H1 (cell line): ENCODE results near the gene ZNF775. TPM values are rescaled to one million over a fixed set of nuclear protein-coding genes. Genes with fewer than 3 reads are reported as not detected.

ENCODE experiments used
- E2F6 ChIP-seq: IDR thresholded peaks from 2 replicates; pipeline ENCODE4 v1.6.1; 2012; ENCODE audit warnings: inconsistent platforms
- HDAC2 ChIP-seq, 2 experiments: fragments of 300-600 bp in 1 of 2; sonication (generic) in 1 of 2; IDR thresholded peaks; 2 replicates each; pipeline ENCODE4 v1.6.1; 2011 to 2012; ENCODE audit warnings: low read depth in 2 of 2, low read length in 2 of 2, mild to moderate bottlenecking in 2 of 2, moderate library complexity in 2 of 2, borderline replicate concordance in 1 of 2, inconsistent platforms in 1 of 2
- RAD21 ChIP-seq, 2 experiments: IDR thresholded peaks in 1 of 2; conservative IDR thresholded peaks in 1 of 2; 2 replicates each; pipeline ENCODE4 v1.6.1; 2011; ENCODE audit warnings: low read depth in 2 of 2, low read length in 2 of 2, improper control_type of control experiment in 1 of 2, inconsistent platforms in 1 of 2, mild to moderate bottlenecking in 1 of 2, moderate library complexity in 1 of 2
- polyA plus RNA-seq, 7 experiments: library from polyadenylated mRNA; depleted of rRNA in 3 of 7; stranded (reverse) in 5 of 7; unstranded in 2 of 7; fragments of >200 nt in 5 of 7; fragments of 200-250 nt in 2 of 7; gene quantifications; 1 replicate in 5 of 7; 2 replicates in 1 of 7; 4 replicates in 1 of 7; pipeline versions ENCODE4 v1.2.1 to v1.2.3, GENCODE V29; 2011 to 2013; ENCODE audit warnings: missing spikeins in 2 of 7, mixed read lengths in 2 of 7
- total RNA-seq: library from RNA; stranded (reverse); fragmentation: NEBNext Ultra II Directional; extraction: Animal tissue kit (Norgen Biotek cat#: 25700); gene quantifications from 2 replicates; pipeline ENCODE4 v1.2.1, GENCODE V29; 2021

Gene ZNF775
- total and polyA plus RNA-seq, 2 of the 8 experiments (the other 6 are each of a cell fraction or from before 2014, with no cell fraction given): 13.6 to 21.5 TPM

DNA sequence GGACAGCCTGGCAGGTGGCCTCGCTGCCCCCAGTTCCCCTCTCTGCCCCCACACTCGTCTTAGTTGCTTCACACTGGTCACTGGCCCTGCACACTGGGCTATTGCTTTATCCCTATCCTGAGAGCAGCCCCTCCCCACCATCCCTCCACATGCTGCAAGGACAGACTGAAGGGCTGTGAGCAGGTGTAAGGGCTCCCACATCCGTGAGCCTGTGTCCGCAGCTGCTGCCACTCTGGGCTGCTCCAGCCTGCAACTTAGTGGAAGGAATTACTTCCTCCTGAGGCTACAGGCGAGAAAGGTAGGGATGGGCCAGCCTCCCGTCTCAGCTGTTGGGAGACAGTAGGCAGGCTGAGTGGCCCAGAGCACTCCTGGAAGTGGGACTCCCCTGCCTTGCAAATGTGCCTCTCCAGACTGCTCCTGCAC is 41.5 kb upstream of the ZNF775 start (continued):
- TF ChIP-seq E2F6 (no peak), HDAC2 (IDR thresholded peaks at IDR 0.05; ENCODE audit: borderline replicate concordance in 1 of 2, low read depth in 2 of 2, low read length in 2 of 2) (no peak), RAD21 (IDR thresholded peaks at IDR 0.05 in 1 of 2, conservative IDR thresholded peaks at IDR 0.05 in 1 of 2; ENCODE audit: low read depth in 2 of 2, low read length in 2 of 2) (no peak)
